HEK293 (cell line): Measurements from ENCODE around the gene TNFRSF4.

Source experiments
- ZFP37 ChIP-seq: fragments of 450-650 bp; formaldehyde crosslinking; IDR thresholded peaks from 2 replicates; pipeline ENCODE4 v1.5.1; 2016; ENCODE audit warnings: missing biosample characterization, missing genetic modification characterization
- ZNF138 ChIP-seq: fragments of 450-650 bp; formaldehyde crosslinking; IDR thresholded peaks from 2 replicates; pipeline ENCODE4 v1.5.1; 2016; ENCODE audit warnings: missing biosample characterization, missing genetic modification characterization, borderline replicate concordance
- ZNF792 ChIP-seq: fragments of 450-650 bp; formaldehyde crosslinking; IDR thresholded peaks from 2 replicates; pipeline ENCODE4 v1.5.1; 2016; ENCODE audit warnings: missing biosample characterization, missing genetic modification characterization

- TF ChIP-seq ZNF138 (tag by site-specific recombination) (no peak), ZNF792 (no peak), ZFP37 (tag by site-specific recombination) (no peak)
Measured at GRCh38 chr1:1181129-1181937, 32.6 kb downstream of the TNFRSF4 start.
